Spleen (tissue), 11 donors: ENCODE data around the gene FLOT2. TPM values are rescaled to one million over a fixed set of nuclear protein-coding genes. Genes with fewer than 3 reads are reported as not detected.

ENCODE experiments used
- DNase-seq: peaks from one replicate; pipeline ENCODE4 v3.0.0-alpha.2; 2020
- H3K27ac ChIP-seq, 8 donors: fragments of 200-600 bp; sonication (generic) in 7 of 8; 1 replicate in 4 of 8; 2 replicates in 4 of 8; pipeline versions ENCODE4 v1.5.0 to v1.8.0; 2016 to 2021; ENCODE audit warnings: inconsistent platforms in 4 of 8, mild to moderate bottlenecking in 4 of 8, moderate library complexity in 1 of 8
- H3K27me3 ChIP-seq, 7 donors: fragments of 200-600 bp; sonication (generic) in 6 of 7; replicated peaks in 1 of 7; 1 replicate in 4 of 7; 2 replicates in 3 of 7; pipeline versions ENCODE4 v1.5.0 to v1.8.0; 2016 to 2021; ENCODE audit warnings: inconsistent platforms in 3 of 7, mild to moderate bottlenecking in 1 of 7
- H3K36me3 ChIP-seq, 6 donors: fragments of 200-600 bp; sonication (generic) in 5 of 6; 1 replicate in 4 of 6; 2 replicates in 2 of 6; pipeline versions ENCODE4 v1.5.0 to v1.8.0; 2016 to 2021; ENCODE audit warnings: inconsistent platforms in 2 of 6
- H3K4me1 ChIP-seq, 6 donors: fragments of 200-600 bp; sonication (generic) in 5 of 6; 1 replicate in 3 of 6; 2 replicates in 3 of 6; pipeline versions ENCODE4 v1.5.0 to v1.8.0; 2016 to 2021; ENCODE audit warnings: inconsistent platforms in 3 of 6
- H3K4me3 ChIP-seq, 8 donors: fragments of 200-600 bp; sonication (generic) in 7 of 8; 1 replicate in 4 of 8; 2 replicates in 4 of 8; pipeline versions ENCODE4 v1.5.0 to v1.8.0; 2016 to 2021; ENCODE audit warnings: inconsistent platforms in 4 of 8, mild to moderate bottlenecking in 4 of 8, moderate library complexity in 2 of 8
- H3K9me3 ChIP-seq, 8 donors: fragments of 200-600 bp; sonication (generic) in 7 of 8; 1 replicate in 4 of 8; 2 replicates in 4 of 8; pipeline versions ENCODE4 v1.5.0 to v1.8.0; 2016 to 2021; ENCODE audit warnings: inconsistent platforms in 4 of 8
- POLR2A ChIP-seq, 3 donors: fragments of 450-650 bp; IDR thresholded peaks; one replicate each; pipeline ENCODE4 v1.5.1; 2017; ENCODE audit warnings: antibody characterized with exemption in 3 of 3, mild to moderate bottlenecking in 1 of 3
- POLR2AphosphoS5 ChIP-seq, 3 donors: sonication (generic); formaldehyde crosslinking; IDR thresholded peaks; one replicate each; pipeline ENCODE4 v1.5.1; 2017; ENCODE audit warnings: antibody characterized with exemption in 3 of 3
- WGBS, 5 donors: extraction: QIAGEN DNeasy Blood & Tissue Kit in 3 of 5; methylation state at CpG; one replicate each; pipeline versions ENCODE4 v1.1.5 to v1.1.7; 2013 to 2018; 5-methylcytosine and 5-hydroxymethylcytosine counted together
- intact Hi-C: fragments of 100-400 bp; cut with DNase I; formaldehyde crosslinking; loops from one replicate; pipeline ENCODE4 v1.15.0; 2023; ENCODE audit warnings: low total_unique reads
- polyA plus RNA-seq, 3 donors: library from polyadenylated mRNA; stranded (reverse); fragments of 200-250 nt; gene quantifications; one replicate each; pipeline ENCODE4 v1.2.1, GENCODE V29; 2013
- total RNA-seq, 7 donors: library from RNA; depleted of rRNA in 3 of 7; stranded (reverse); fragments of >200 nt in 3 of 7; fragmentation: NEBNext Ultra II Directional in 4 of 7; extraction: Animal tissue kit (Norgen Biotek cat#: 25700) in 4 of 7; gene quantifications; one replicate each; pipeline versions ENCODE4 v1.1.0 to v1.2.1, GENCODE V29; 2016 to 2021
- TF ChIP-seq, protein P1 (sequence below), 11 experiments: fragments of 200-600 bp in 7 of 11; fragments of 450-650 bp in 4 of 11; sonication (generic) in 4 of 11; IDR thresholded peaks in 8 of 11; conservative IDR thresholded peaks in 3 of 11; 1 replicate in 7 of 11; 2 replicates in 4 of 11; pipeline versions ENCODE4 v1.4.0 to v1.8.0; 2016 to 2021; ENCODE audit warnings: antibody characterized with exemption in 11 of 11, inconsistent platforms in 4 of 11, mild to moderate bottlenecking in 1 of 11
- donor health status: healthy with polysubstance abuse.
- donor health status: DM: no; HTN: no; CAD: no; lungs with moderate emphysema.
- donor health status: DM: no; HTN: no; CAD: no.
- donor health status: Bipolar disorder and iron deficiency.
- donor health status: healthy.
- donor health status: DM: no; HTN: no; CAD: no.
- donor health status: DM: yes; HTN: yes; CAD: no.

Gene FLOT2
- total and polyA plus RNA-seq, 10 donors, result 80.8 to 259 (median 184) TPM

GRCh38 chr17:28883967-28884702 lies 13.4 kb downstream of the FLOT2 start:
- intact Hi-C loops, result no loop called here
- H3K4me1 ChIP-seq, result peaks cover 8 to 49% (median 25%) of the 10 kb centered on the region in 6 donors
- no peak overlapping the region for H3K4me3 ChIP-seq
- H3K27ac ChIP-seq, result peak overlapping the region in 1 of 8 donors; percentile 11
- no peaks in the 10 kb centered on the region for H3K27me3 ChIP-seq
- TF ChIP-seq, protein P1, sequence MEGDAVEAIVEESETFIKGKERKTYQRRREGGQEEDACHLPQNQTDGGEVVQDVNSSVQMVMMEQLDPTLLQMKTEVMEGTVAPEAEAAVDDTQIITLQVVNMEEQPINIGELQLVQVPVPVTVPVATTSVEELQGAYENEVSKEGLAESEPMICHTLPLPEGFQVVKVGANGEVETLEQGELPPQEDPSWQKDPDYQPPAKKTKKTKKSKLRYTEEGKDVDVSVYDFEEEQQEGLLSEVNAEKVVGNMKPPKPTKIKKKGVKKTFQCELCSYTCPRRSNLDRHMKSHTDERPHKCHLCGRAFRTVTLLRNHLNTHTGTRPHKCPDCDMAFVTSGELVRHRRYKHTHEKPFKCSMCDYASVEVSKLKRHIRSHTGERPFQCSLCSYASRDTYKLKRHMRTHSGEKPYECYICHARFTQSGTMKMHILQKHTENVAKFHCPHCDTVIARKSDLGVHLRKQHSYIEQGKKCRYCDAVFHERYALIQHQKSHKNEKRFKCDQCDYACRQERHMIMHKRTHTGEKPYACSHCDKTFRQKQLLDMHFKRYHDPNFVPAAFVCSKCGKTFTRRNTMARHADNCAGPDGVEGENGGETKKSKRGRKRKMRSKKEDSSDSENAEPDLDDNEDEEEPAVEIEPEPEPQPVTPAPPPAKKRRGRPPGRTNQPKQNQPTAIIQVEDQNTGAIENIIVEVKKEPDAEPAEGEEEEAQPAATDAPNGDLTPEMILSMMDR (IDR thresholded peaks at IDR 0.05 in 8 of 11, conservative IDR thresholded peaks at IDR 0.05 in 3 of 11), result no peak
- peak in 2 of 3 donors; percentile 15 to 54 for TF ChIP-seq POLR2AphosphoS5 (IDR thresholded peaks at IDR 0.05)
- DNase-seq, result no peak
- 80 to 92% (median 88%) methylated on average over 14 to 27 of the region's 27 CpGs for WGBS, 5 donors
- H3K9me3 ChIP-seq, result no peaks in the 10 kb centered on the region
- H3K36me3 ChIP-seq, result peaks cover 12 to 100% (median 83%) of the 10 kb centered on the region in 6 donors

DNA sequence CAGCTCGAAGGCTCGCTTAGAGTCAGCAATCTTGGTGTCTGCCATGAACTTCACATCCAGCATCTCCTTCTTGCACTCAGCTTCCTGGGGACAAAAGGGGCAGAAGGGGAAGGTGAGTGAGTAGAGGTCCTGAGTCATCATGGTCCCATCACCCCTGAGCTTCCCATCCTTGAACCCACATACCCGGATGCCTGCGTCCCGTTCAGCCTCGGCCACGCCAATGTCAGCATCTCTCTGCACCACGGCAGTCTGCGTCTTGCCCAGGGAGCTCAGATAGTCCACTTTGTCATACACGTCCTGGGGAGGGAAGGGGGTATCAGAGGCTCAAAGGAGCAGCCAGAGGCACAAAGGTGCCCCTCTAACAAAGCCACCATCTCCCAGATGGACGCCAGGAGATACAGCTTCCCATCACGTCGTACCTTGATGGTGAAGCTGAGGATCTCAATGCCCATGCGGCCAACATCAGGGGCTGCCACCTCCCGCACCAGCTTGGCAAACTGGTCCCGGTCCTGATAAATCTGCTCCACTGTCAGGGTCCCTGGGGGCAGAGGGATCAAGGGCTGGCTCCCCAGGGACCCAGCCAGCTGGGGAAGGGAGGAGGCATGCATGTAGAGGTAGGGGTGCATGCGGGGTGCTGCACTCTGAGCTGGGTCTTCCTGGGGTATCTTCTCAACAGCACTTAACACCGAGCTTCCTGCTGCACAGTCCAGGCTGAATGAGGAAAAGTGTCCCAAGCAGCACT lies 15.2 kb downstream of the FLOT2 start:
- no peak for DNase-seq
- Histone ChIP-seq H3K27ac (no peak overlapping the region), H3K36me3 (peaks cover 12 to 100% (median 90%) of the 10 kb centered on the region in 6 donors), H3K4me1 (peaks cover 0 to 31% (median 7%) of the 10 kb centered on the region in 6 donors), H3K9me3 (no peaks in the 10 kb centered on the region), H3K27me3 (no peaks in the 10 kb centered on the region), H3K4me3 (no peak overlapping the region)
- TF ChIP-seq POLR2A (IDR thresholded peaks at IDR 0.05), result no peak
- peak in 2 of 3 donors; percentile 31 to 59 for TF ChIP-seq POLR2AphosphoS5 (IDR thresholded peaks at IDR 0.05)
- intact Hi-C loops, result no loop called here
- WGBS, 5 donors, result 93 to 98% (median 95%) methylated on average over 11 to 18 of the region's 18 CpGs

- 88 to 97% (median 96%) methylated on average over 17 of the region's 17 CpGs for WGBS, 5 donors
- peak in 1 of 3 donors; percentile 2 for TF ChIP-seq POLR2AphosphoS5 (IDR thresholded peaks at IDR 0.05)
- TF ChIP-seq, protein P1 (IDR thresholded peaks at IDR 0.05 in 8 of 11, conservative IDR thresholded peaks at IDR 0.05 in 3 of 11), result no peak
- no peak overlapping the region for H3K4me3 ChIP-seq
- DNase-seq, result no peak
- H3K27me3 ChIP-seq, result no peaks in the 10 kb centered on the region
- no peak overlapping the region for H3K27ac ChIP-seq
- peaks cover 12 to 93% (median 85%) of the 10 kb centered on the region in 6 donors for H3K36me3 ChIP-seq
- H3K9me3 ChIP-seq, result no peaks in the 10 kb centered on the region
- intact Hi-C loops, result no loop called here
- H3K4me1 ChIP-seq, result peaks cover 0 to 23% (median 2%) of the 10 kb centered on the region in 6 donors
These were observed 15.9 kb downstream of the FLOT2 start for GRCh38 chr17:28881533-28882056.

DNA sequence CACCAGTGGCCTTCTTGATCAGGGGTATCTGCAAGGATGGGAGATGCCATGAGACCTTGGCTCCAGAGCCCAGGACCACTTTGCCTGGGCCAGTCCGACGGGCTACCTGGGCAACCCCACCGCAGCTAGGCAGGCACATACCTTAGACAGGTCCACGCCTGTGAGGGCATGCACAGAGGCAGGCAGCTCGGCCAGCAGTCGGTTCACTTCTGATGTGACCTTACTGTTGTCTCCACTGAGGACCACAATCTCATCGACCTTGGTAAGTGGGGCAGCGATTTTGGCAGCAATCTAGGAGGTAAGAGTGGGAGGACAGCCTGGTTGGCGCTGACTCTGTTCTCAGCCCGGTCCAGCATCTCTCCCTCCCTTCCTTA lies 17.0 kb downstream of the FLOT2 start:
- WGBS, 5 donors, result 81 to 98% (median 92%) methylated on average over 10 of the region's 10 CpGs
- intact Hi-C loops, result no loop called here
- peak overlapping the region in 1 of 8 donors; percentile 14 for H3K27ac ChIP-seq
- peaks cover 12 to 82% (median 76%) of the 10 kb centered on the region in 6 donors for H3K36me3 ChIP-seq
- H3K4me3 ChIP-seq, result no peak overlapping the region
- no peak for TF ChIP-seq POLR2A (IDR thresholded peaks at IDR 0.05)
- TF ChIP-seq, protein P1 (IDR thresholded peaks at IDR 0.05 in 8 of 11, conservative IDR thresholded peaks at IDR 0.05 in 3 of 11), result no peak
- peak in 1 of 3 donors; percentile 33 for TF ChIP-seq POLR2AphosphoS5 (IDR thresholded peaks at IDR 0.05)
- no peaks in the 10 kb centered on the region for H3K9me3 ChIP-seq
- H3K4me1 ChIP-seq, result peaks cover 0 to 13% (median 0%) of the 10 kb centered on the region in 6 donors
- no peak for DNase-seq
- H3K27me3 ChIP-seq, result no peaks in the 10 kb centered on the region
